ENCODE results near the gene ST8SIA4. TPM values are rescaled to one million over a fixed set of nuclear protein-coding genes. Genes with fewer than 3 reads are reported as not detected.

Gene ST8SIA4
- total and polyA plus RNA-seq, 10 of the 15 experiments (the other 5 are each of a cell fraction or from before 2014, with no cell fraction given), result 4.4 to 30.9 (median 19.5) TPM

DNA sequence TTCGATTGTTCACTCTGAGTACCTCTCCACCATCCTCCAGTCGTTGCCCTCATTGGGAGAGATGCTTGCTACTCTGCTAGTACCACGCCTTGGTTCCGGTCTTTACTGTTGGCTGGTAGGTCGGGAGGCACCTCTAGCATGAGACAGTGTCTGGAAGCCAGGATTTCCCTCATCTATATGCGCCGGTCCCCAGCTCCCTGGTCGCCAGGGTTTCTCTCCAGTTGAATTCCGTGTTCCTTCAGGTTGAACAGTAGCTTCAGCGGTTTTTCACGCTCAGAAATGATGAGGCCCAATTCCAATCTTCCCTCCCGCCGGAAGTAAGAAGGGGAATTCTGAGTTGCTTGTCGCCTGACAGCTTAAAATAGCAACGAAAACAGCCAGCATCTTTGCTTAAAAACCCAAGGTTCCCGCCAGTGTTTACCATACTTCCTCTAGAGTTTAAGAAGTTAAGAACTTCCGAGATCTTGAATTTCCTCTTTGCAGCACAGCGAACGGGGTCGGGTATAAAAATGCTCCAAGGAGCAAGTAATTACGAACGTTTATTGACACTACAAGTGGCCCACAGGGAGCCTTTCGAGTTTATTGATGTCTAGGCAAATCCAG, 1.3 kb upstream of the ST8SIA4 start (continued):
- TF ChIP-seq, protein P1, sequence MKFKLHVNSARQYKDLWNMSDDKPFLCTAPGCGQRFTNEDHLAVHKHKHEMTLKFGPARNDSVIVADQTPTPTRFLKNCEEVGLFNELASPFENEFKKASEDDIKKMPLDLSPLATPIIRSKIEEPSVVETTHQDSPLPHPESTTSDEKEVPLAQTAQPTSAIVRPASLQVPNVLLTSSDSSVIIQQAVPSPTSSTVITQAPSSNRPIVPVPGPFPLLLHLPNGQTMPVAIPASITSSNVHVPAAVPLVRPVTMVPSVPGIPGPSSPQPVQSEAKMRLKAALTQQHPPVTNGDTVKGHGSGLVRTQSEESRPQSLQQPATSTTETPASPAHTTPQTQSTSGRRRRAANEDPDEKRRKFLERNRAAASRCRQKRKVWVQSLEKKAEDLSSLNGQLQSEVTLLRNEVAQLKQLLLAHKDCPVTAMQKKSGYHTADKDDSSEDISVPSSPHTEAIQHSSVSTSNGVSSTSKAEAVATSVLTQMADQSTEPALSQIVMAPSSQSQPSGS (IDR thresholded peaks at IDR 0.05; ENCODE audit: low read length), result no peak
- TF ChIP-seq ESRRA (IDR thresholded peaks at IDR 0.05; ENCODE audit: low read length) (no peak), RAD51 (IDR thresholded peaks at IDR 0.05) (no peak), CBX5 (IDR thresholded peaks at IDR 0.05; ENCODE audit: low read depth) (no peak), PML (IDR thresholded peaks at IDR 0.05; ENCODE audit: low read length) (peak; percentile 16; the same call in 1 of the 2 replicates), MEF2A (IDR thresholded peaks at IDR 0.05; ENCODE audit: insufficient read depth, low read depth, low read length) (peak; percentile 82), TCF7 (IDR thresholded peaks at IDR 0.05; ENCODE audit: borderline replicate concordance) (no peak), RFX5 (IDR thresholded peaks at IDR 0.05; ENCODE audit: low read depth, low read length) (no peak), POLR2AphosphoS2 (IDR thresholded peaks at IDR 0.05; ENCODE audit: low read depth, low read length) (peak; percentile 18; the same call in 1 of the 2 replicates), CREB1 (IDR thresholded peaks at IDR 0.05; ENCODE audit: low read depth) (peak; percentile 40; the same call in 1 of the 2 replicates), YBX1 (IDR thresholded peaks at IDR 0.05) (no peak), CEBPB (IDR thresholded peaks at IDR 0.05; ENCODE audit: borderline replicate concordance in 1 of 2, low read depth in 2 of 2, low read length in 2 of 2) (no peak)
- TF ChIP-seq, protein P2, sequence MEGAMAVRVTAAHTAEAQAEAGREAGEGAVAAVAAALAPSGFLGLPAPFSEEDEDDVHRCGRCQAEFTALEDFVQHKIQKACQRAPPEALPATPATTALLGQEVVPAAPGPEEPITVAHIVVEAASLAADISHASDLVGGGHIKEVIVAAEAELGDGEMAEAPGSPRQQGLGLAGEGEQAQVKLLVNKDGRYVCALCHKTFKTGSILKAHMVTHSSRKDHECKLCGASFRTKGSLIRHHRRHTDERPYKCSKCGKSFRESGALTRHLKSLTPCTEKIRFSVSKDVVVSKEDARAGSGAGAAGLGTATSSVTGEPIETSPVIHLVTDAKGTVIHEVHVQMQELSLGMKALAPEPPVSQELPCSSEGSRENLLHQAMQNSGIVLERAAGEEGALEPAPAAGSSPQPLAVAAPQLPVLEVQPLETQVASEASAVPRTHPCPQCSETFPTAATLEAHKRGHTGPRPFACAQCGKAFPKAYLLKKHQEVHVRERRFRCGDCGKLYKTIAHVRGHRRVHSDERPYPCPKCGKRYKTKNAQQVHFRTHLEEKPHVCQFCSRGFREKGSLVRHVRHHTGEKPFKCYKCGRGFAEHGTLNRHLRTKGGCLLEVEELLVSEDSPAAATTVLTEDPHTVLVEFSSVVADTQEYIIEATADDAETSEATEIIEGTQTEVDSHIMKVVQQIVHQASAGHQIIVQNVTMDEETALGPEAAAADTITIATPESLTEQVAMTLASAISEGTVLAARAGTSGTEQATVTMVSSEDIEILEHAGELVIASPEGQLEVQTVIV (IDR thresholded peaks at IDR 0.05; ENCODE audit: borderline replicate concordance, partially characterized antibody), result no peak
- TF ChIP-seq, protein P3, sequence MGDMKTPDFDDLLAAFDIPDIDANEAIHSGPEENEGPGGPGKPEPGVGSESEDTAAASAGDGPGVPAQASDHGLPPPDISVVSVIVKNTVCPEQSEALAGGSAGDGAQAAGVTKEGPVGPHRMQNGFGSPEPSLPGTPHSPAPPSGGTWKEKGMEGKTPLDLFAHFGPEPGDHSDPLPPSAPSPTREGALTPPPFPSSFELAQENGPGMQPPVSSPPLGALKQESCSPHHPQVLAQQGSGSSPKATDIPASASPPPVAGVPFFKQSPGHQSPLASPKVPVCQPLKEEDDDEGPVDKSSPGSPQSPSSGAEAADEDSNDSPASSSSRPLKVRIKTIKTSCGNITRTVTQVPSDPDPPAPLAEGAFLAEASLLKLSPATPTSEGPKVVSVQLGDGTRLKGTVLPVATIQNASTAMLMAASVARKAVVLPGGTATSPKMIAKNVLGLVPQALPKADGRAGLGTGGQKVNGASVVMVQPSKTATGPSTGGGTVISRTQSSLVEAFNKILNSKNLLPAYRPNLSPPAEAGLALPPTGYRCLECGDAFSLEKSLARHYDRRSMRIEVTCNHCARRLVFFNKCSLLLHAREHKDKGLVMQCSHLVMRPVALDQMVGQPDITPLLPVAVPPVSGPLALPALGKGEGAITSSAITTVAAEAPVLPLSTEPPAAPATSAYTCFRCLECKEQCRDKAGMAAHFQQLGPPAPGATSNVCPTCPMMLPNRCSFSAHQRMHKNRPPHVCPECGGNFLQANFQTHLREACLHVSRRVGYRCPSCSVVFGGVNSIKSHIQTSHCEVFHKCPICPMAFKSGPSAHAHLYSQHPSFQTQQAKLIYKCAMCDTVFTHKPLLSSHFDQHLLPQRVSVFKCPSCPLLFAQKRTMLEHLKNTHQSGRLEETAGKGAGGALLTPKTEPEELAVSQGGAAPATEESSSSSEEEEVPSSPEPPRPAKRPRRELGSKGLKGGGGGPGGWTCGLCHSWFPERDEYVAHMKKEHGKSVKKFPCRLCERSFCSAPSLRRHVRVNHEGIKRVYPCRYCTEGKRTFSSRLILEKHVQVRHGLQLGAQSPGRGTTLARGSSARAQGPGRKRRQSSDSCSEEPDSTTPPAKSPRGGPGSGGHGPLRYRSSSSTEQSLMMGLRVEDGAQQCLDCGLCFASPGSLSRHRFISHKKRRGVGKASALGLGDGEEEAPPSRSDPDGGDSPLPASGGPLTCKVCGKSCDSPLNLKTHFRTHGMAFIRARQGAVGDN (IDR thresholded peaks at IDR 0.05), result 0 out of 2 replicates have a peak, but pooled peaks have one; percentile 16
- TF ChIP-seq, protein P4, sequence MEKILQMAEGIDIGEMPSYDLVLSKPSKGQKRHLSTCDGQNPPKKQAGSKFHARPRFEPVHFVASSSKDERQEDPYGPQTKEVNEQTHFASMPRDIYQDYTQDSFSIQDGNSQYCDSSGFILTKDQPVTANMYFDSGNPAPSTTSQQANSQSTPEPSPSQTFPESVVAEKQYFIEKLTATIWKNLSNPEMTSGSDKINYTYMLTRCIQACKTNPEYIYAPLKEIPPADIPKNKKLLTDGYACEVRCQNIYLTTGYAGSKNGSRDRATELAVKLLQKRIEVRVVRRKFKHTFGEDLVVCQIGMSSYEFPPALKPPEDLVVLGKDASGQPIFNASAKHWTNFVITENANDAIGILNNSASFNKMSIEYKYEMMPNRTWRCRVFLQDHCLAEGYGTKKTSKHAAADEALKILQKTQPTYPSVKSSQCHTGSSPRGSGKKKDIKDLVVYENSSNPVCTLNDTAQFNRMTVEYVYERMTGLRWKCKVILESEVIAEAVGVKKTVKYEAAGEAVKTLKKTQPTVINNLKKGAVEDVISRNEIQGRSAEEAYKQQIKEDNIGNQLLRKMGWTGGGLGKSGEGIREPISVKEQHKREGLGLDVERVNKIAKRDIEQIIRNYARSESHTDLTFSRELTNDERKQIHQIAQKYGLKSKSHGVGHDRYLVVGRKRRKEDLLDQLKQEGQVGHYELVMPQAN (conservative IDR thresholded peaks at IDR 0.05), result peak; percentile 61; the same call in 1 of the 2 replicates
- TF ChIP-seq, protein P5, sequence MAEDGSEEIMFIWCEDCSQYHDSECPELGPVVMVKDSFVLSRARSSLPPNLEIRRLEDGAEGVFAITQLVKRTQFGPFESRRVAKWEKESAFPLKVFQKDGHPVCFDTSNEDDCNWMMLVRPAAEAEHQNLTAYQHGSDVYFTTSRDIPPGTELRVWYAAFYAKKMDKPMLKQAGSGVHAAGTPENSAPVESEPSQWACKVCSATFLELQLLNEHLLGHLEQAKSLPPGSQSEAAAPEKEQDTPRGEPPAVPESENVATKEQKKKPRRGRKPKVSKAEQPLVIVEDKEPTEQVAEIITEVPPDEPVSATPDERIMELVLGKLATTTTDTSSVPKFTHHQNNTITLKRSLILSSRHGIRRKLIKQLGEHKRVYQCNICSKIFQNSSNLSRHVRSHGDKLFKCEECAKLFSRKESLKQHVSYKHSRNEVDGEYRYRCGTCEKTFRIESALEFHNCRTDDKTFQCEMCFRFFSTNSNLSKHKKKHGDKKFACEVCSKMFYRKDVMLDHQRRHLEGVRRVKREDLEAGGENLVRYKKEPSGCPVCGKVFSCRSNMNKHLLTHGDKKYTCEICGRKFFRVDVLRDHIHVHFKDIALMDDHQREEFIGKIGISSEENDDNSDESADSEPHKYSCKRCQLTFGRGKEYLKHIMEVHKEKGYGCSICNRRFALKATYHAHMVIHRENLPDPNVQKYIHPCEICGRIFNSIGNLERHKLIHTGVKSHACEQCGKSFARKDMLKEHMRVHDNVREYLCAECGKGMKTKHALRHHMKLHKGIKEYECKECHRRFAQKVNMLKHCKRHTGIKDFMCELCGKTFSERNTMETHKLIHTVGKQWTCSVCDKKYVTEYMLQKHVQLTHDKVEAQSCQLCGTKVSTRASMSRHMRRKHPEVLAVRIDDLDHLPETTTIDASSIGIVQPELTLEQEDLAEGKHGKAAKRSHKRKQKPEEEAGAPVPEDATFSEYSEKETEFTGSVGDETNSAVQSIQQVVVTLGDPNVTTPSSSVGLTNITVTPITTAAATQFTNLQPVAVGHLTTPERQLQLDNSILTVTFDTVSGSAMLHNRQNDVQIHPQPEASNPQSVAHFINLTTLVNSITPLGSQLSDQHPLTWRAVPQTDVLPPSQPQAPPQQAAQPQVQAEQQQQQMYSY (CRISPR knock-in tag; IDR thresholded peaks at IDR 0.05), result no peak

Measured in GM12878 (cell line).